ENCODE measurements around the gene KLRB1. TPM values are rescaled to one million over a fixed set of nuclear protein-coding genes. Genes with fewer than 3 reads are reported as not detected.
A peak's percentile ranks its signal among the peaks of the same experiment; 100 is the strongest.
"Not testable (repeated sequence)": the region's sequence is repeated elsewhere in the genome, so short reads cannot be mapped to it uniquely, and the experiment has no call there.

The KLRB1 gene
- polyA plus RNA-seq: 1 to 10 TPM in 1 of 3 donors, under 1 TPM in 2; 0.30 to 1.3 (median 0.90) TPM

DNA sequence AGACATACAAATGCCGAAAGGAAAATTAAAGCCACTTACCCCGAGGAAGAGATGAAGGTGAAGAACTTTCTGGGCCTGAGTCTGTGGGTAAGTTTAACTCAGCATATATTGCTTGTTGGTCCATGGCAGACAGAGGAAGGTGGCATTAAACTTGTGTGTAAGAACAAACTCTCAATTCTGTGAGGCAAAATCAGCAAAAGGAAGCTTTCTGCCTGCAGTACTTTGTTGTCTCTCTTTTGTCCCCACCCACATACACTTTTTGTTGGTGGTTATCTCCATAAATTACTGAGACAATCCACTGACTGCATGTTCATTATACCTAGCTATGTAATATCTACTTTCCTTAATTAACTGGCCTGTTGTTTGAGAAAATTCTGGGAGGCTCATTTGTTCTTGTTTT, at the start of gene KLRB1:
TSS of gene KLRB1 (minus strand) at position 201 of the 400 bp plus-strand sequence. CDS start at position 124, 77 bp downstream.
- no peak within 1 kb of the TSS for H3K27ac ChIP-seq (ENCODE audit: low read depth, low read length)
- 90 to 92% (median 91%) methylated on average over 2 of the region's 2 CpGs for WGBS, 3 donors

DNA sequence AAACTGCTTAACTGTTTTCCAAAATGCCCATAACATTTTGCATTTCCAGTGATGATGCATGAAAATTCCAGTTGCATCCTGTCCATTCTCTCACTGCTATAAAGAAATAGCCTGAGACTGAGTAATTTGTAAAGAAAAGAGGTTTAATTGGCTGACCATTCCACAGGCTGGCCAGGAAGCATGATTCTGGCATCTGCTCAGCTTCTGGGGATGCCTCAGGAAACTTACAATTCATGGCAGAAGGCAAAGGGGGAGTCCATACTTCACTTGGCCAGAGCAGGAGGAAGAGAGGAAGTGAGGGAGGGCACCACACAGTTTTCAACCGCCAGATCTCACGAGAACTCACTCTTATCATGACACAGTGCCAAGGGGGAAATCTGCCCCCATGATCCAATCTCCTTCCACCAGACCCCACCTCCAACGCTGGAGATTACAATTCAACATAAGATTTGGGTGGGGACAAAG, 43.6 kb upstream of the KLRB1 start:
- H3K27ac ChIP-seq (ENCODE audit: low read depth, low read length): peak overlapping the region; percentile 67
- WGBS, 3 donors: 35 to 78% (median 40%) methylated on average over 3 of the region's 3 CpGs

DNA sequence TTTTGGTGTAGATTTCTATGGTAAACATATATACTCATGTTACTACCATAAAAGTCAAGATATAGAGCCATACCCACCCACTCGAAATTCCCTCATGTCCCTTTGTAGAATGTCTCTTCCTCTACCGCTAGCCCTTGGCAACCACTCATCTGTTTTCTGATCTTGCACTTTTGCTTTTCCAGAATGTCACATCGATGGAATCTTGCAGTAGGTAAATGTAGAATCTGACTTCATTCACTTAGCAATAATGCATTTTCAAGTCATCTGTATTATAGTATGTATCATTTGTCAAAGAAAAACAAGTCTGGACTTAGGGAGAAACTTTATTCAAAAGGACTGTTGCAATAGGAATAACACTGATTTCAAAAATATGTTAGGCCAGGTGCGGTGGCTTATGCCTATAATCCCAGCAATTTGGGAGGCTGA, 42.4 kb upstream of the KLRB1 start:
- 28 to 70% (median 34%) methylated on average over 4 of the region's 4 CpGs for WGBS, 3 donors
- H3K27ac ChIP-seq (ENCODE audit: low read depth, low read length): no peak overlapping the region

DNA sequence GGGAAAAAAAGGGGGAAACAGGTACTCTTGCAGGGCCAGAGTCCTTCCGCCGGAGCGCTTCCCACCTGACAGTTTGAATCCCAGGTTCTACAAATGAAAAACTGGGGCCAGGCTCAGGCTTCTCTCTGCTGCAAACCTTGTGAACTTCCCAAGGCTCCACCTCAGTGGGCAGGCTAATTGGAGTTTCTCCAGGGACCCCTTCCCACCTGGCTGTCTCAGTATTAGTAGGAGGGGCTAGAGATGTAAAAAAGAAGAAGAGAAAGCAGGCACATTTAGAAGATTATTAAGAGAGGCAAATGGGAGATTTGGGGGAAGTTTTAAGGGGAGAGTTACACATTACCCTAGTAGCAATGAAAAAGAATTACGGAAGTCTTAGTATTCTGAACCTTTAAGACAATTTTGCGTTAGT, 41.8 kb upstream of the KLRB1 start:
- H3K27ac ChIP-seq (ENCODE audit: low read depth, low read length): no peak overlapping the region
- 24 to 62% (median 24%) methylated on average over 5 of the region's 5 CpGs for WGBS, 3 donors

DNA sequence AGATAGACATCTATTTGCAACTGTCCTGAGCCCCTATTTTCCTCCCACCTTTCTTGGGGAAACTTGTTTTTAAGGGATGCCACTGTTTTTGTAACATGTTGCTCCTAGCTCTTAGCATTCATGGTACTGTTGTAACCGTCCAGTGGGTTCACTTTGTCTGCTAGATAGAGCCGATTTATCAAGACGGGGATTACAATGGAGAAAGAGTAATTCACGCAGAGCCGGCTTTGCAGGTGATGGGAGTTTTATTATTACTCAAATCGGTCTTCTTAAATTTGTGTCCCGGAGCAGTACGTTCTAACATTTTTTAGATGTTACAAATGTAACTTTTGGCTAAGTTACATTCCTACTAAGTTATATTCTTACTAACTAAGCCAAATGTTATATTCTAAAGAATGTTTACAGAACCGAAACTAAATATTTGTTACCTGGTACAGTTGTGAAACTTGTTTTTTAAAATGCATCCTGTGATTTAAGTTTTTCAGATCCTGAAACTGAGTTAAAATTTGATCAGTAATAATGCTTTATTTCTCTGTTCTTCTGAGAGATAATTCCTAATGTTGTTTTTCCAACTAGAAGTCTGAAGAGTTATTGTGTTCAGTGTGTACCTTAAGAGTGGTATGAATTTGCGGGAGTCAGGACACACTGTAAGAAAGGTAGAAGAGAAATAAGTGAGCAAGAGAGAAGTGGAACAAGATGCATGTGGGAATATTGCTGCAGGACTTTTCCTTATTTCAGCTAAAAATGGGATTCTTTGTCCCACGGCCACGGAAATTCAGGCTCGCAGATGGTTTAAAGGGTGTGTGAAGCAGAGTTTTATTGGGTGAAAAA, 41.2 kb upstream of the KLRB1 start:
- H3K27ac ChIP-seq (ENCODE audit: low read depth, low read length): no peak overlapping the region
- WGBS, 3 donors: 3 to 23% (median 6%) methylated on average over 13 of the region's 13 CpGs

DNA sequence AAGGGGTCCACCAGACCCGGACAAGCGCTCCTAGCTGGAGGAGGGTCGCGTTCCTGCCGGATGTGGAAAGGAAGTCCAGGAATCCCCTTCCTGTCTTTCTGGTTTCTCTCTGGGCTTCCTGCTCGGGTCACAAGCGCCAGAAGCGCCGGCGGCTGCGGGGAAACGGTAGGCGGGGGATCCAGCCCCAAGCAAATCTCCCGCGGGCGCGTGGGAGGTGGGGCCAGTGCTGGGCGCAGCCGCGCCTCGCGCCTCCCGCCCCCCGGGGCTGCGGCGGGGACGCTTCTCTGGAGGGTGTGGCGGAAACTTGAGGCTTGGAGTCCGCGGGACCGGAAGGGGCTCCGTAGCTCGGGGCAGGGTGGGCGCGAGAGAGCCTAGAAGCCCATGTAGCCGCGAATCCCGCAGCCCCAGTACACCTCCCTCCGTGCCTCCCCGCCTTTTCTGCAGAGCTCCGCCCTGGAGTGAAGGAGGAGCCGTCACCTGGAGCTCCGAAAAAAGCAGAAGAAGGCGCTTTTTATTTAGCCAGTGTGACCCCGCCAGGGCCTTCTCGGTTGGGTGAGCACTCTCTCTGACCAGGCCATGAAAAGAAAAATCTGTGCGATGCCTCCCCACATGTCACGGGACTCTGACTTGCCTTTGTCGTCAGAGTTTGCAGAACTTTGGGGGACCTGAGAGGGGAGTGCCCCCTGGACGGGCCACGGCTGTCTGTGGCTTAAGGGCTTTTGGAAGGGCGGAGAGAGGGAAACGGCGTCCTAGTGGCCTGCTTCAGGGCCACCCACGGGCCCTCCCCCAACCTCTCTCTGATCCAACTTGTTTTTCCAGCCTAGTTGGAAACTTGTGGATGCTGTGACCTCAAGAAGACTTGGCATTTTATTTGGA, 40.3 kb upstream of the KLRB1 start:
- H3K27ac ChIP-seq (ENCODE audit: low read depth, low read length): peak overlapping the region; percentile 46
- 0% methylated on average over 55 of the region's 55 CpGs for WGBS, 3 donors

DNA sequence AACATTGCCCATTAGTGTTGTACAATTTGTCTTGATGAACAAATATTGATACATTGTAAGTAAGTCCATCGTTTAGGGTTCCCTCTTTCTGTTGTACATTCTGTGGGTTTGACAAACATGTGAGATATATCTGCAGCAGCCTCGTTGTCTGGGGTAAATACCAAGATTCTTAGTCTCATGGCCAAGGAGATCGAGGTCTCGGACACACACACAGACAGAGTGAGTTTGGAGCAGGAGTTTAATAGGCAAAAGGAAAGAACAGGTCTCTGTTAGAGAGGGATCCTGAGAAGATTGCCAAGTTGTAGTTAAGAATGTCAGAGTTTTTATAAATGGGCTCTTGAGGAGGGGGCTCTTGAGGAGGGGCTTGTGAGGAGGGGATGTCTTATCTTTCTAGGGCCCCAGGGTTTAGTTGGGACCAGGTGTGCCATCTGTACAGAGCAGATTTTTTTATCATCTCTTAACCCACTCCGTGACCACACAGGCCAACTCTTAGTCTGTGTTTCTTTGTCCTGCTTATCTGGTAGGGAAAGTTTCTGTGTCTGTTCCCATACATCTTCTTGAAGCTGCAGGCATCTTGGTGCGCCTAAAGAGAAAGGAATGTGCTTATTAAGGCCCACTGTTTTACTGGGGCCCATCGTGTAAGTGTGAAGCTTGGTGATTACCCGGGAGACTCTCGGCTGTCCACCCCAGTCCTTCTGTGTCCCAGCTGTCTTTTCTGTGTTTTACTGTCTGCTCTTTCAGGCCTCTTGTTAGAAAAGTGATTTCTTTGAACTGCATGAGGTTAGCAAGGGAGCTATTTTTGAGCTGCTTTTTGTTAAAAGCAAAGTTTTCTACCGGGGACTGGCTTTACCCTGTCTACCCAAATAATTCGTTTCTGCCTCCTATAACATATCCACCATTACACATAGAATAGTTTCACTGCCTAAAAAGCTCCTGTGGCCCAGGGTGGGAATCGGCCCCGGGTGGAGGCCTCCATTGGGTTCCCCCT, 39.4 kb upstream of the KLRB1 start:
- WGBS, 3 donors: 39 to 41% (median 39%) methylated on average over 13 of the region's 13 CpGs
- peak overlapping the region; percentile 46 for H3K27ac ChIP-seq (ENCODE audit: low read depth, low read length)

DNA sequence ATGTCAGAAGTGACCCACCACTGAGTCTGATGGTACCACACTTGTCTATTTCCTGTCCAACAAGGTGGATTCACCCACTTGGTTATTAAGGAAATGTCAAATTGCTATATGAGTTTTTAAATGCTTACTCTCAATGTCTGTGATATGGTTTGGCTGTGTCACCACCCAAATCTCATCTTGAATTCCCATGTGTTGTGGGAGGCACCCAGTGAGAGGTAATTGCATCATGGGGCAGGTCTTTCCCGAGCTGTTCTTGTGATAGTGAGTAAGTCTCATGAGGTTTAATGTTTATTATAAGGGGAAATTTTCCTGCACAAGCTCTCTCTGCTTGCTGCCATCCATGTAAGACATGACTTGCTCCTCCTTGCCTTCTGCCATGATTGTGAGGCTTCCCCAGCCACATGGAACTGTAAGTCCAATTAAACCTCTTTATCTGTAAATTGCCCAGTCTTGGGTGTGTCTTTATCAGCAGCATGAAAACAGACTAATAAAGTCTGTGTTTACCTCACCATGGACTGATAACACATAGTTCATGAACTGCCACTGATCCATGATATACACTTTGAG, 37.4 kb upstream of the KLRB1 start:
- whole genome bisulfite sequencing, 3 donors: 79 to 80% (median 79%) methylated on average over 1 of the region's 1 CpG
- not testable (repeated sequence) for H3K27ac ChIP-seq (ENCODE audit: low read depth, low read length)

DNA sequence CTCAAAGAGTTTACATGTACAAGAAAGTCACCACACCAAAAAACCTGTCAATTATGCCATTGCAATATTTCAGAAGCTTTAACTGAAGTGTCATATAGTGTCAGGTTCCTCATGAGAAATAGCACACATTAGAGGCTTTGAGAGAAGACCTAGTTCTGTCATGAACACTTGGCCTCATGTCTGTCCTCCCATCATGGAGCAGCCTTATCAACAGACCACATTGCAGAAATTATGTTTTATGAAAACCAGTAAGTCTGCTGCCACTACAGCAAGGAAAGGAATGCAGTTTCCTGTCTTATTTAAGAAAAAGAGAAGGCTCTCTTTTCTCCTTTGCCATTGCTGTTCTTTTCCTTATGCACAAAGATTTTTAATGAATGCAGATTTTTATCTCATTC, 35.5 kb upstream of the KLRB1 start:
- H3K27ac ChIP-seq (ENCODE audit: low read depth, low read length): no peak overlapping the region

DNA sequence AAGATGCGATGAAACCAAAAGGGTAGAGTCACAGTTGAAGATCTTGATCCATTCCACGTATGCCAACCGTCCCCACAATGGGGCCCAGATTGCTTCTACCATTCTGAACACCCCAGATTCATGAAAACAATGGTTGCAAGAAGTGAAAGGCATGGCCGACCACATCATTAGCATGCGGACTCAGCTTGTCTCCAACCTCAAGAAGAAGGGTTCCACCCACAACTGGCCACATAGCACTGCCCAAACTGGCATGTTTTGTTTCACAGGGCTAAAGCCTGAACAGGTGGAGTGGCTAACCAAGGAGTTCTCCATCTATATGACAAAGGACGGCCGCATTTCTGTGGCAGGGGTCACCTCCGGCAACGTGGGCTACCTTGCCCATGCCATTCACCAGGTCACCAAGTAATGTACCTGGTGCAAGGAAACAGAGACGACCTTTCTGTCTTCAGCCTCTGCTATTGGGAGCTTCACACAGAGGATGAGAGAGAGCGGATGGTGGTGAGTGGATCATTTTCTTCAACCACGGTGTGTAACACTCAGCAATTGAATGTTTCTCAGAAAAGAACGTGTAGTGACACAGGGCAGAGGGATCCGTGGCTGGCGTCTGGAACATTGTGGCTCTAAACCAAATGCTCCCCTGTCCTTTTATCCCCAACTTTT, 35.0 kb upstream of the KLRB1 start:
- H3K27ac ChIP-seq (ENCODE audit: low read depth, low read length): no peak overlapping the region
- WGBS, 3 donors: 86 to 88% (median 87%) methylated on average over 15 of the region's 15 CpGs

DNA sequence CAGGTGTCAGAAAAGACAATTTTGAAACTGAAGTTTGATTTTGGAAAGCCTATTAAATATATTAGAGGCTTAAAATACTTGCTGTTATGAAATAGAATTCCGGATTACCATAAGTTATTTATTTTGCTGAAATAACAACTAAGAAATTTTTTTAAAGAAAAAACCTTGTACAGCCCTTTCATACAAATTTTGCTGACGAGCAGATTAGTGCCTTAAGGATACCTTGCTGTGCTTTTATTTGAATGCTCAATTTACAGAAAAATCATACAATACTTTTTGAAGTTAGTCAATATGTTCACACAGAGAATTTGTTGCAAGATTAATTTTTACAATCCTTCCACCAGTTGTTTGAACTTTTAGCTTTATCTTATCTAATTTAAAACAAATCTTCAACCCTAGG, 32.3 kb upstream of the KLRB1 start:
- no peak overlapping the region for H3K27ac ChIP-seq (ENCODE audit: low read depth, low read length)
- WGBS, 3 donors: 85 to 92% (median 89%) methylated on average over 2 of the region's 2 CpGs

DNA sequence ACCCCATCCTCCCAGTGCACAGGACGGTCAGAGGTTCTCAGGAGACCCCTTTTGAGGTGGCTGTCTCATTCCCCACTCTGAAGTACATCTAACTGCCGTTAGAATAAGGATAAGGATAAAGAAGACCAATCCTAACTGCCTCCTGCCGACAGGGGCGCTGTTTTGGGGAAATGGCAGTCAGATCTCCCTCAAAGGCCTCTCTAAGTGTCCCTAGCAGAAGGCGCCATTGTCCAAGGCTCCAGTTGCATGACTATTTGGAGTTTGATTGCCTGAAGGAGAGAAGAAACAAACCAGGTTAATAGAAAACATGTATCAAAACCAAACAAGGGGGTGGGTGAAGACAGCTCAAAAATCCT, 29.1 kb upstream of the KLRB1 start:
- 81 to 93% (median 92%) methylated on average over 5 of the region's 5 CpGs for WGBS, 3 donors
- no peak overlapping the region for H3K27ac ChIP-seq (ENCODE audit: low read depth, low read length)

DNA sequence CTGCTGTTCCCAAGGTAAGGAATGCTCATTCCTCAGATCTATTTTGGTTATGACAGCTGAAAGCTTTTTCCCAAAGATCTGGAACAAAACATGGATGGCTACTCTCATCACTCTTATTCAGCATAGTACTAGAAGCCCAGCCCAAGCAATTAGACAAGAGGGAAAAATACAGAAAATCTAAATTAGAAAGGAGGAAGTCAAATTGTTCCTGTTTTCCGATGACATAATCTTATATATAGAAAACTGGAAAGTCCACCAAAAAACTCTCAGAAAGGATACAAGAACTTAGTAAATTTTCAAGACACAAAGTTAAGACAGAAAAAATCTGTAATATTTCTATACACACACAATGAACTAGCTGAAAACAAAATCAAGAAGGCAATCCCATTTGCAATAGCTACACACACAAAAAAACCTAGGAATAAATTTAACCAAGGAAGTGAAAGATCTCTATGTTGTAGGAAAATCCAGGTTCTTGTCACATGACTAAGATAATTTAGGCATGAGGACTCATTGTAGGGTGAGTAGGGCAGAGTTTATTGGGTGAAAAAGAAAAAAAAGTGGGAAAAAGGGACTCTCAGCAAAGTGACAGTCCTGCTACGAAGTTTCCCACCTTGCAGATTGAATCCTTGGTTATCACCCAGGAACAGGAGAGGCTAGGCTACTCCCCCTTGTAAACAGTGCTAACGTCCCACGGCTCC, 28.6 kb upstream of the KLRB1 start:
- H3K27ac ChIP-seq (ENCODE audit: low read depth, low read length): no peak overlapping the region
- WGBS, 3 donors: 74 to 88% (median 80%) methylated on average over 4 of the region's 4 CpGs

DNA sequence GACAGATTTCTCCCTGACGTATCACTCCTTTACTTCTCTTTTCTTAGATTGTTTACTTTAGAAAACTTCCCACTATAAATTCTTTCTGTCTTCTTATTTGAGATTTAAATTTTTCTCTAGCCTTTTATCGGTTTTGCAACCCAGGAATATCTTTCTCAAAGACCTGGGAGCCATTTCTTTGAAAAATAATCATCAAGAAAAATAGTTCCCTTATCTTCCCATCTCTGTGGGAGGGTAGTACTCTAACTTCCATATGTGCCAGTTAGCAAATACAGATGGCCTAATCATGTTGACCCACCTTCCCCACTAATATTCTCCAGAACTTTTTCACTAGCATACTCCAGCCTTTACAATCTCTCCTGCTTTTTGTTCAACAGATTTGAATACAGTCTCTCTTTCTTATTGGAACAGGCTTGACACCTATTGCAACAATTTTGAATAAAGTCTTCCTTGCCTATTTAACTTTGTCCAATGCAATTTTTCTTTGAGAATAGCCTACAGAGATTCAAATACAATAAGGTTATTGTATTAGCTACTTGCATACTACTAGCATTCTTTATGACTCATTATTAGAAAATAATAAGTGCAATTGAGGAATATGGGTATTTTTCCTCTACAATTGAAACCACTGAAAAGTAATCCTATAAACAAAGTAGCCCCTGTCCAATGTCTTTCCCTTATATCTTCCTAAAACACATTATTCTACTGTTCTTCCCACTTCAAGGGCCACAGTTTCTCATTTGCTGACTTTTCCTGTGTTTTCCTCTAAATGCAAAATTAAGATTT, 27.4 kb upstream of the KLRB1 start:
- 40 to 70% (median 68%) methylated on average over 2 of the region's 2 CpGs for WGBS, 3 donors
- no peak overlapping the region for H3K27ac ChIP-seq (ENCODE audit: low read depth, low read length)

DNA sequence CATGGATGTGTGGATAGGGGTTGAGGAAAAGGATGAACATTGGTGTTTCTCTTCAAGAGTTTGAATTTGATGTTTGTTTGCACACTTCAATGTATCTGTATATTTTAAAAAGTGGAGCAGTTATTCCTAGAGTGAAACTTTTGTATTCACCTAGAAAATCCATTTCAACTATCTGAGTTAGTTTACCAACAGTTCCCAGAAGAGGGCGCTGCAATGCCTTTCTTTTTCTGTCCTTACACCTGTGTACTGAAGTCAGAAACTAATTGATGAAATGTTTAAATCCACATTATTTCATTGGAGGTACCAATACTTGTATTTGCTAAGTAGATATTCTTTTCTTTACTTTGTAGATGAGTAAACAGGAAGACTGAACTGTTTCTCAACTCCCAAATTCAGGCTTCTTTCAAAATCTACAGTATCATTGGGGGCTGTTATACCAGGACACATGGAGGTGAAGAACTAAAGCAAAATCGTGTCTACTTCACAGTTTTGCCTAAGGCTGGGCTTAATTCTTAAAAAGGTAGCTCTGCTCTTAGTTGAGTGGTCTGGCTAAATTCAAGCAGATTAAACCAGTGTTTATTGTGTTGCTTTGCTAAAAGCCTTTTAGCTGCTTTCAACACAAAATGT, 26.6 kb upstream of the KLRB1 start:
- no peak overlapping the region for H3K27ac ChIP-seq (ENCODE audit: low read depth, low read length)
- WGBS, 3 donors: 23 to 25% (median 25%) methylated on average over 2 of the region's 2 CpGs

DNA sequence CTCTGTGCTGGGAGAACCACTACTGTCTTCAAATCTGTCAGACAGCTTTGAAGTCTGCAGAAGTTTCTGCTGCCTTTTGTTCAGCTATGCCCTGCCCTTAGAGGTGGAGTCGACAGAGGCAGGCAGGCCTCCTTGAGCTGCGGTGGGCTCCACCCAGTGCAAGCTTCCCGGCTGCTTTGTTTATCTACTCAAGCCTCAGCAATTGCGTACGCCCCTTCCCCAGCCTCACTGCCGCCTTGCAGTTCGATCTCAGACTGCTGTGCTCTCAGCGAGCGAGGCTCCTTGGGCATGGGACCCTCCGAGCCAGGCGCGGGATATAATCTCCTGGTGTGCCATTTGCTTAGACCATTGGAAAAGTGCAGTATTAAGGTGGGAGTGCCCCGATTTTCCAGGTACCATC, 25.1 kb upstream of the KLRB1 start:
- WGBS, 3 donors: 95 to 98% (median 98%) methylated on average over 13 of the region's 13 CpGs
- H3K27ac ChIP-seq (ENCODE audit: low read depth, low read length): no peak overlapping the region

Measured in adipose tissue (tissue), 3 donors.